Testis (tissue), 3 donors: Measurements from ENCODE around the gene EXPH5. TPM values are rescaled to one million over a fixed set of nuclear protein-coding genes. Genes with fewer than 3 reads are reported as not detected.

Experiments
- DNase-seq: peaks from one replicate; pipeline ENCODE4 v3.0.0-alpha.2; 2019
- H3K27ac ChIP-seq, 2 donors: fragments of 200-600 bp; sonication (generic); one replicate each; pipeline ENCODE4 v1.5.1; 2019
- H3K27me3 ChIP-seq: fragments of 200-600 bp; sonication (generic); one replicate; pipeline ENCODE4 v1.5.1; 2019
- H3K36me3 ChIP-seq: fragments of 200-600 bp; sonication (generic); one replicate; pipeline ENCODE4 v1.5.1; 2017; ENCODE audit warnings: low read depth; ENCODE audit errors: missing control alignments
- H3K4me1 ChIP-seq: fragments of 200-600 bp; sonication (generic); one replicate; pipeline ENCODE4 v1.5.1; 2019
- H3K4me3 ChIP-seq, 2 donors: fragments of 200-600 bp; sonication (generic); one replicate each; pipeline ENCODE4 v1.5.1; 2017 to 2019
- H3K9me3 ChIP-seq: fragments of 200-600 bp; sonication (generic); one replicate; pipeline ENCODE4 v1.5.1; 2017
- CTCF ChIP-seq, 3 experiments: fragments of 450-650 bp in 2 of 3; fragments of 200-600 bp in 1 of 3; sonication (generic) in 1 of 3; IDR thresholded peaks; one replicate each; pipeline ENCODE4 v1.5.1; 2016 to 2019; ENCODE audit warnings: antibody characterized with exemption in 3 of 3, mild to moderate bottlenecking in 2 of 3, moderate library complexity in 1 of 3
- POLR2A ChIP-seq: fragments of 450-650 bp; IDR thresholded peaks from one replicate; pipeline ENCODE4 v1.6.1; 2017; ENCODE audit warnings: antibody characterized with exemption, mild to moderate bottlenecking, moderate library complexity
- WGBS, 2 donors: methylation state at CpG; one replicate each; pipeline ENCODE4 v1.1.5; 2018; 5-methylcytosine and 5-hydroxymethylcytosine counted together
- intact Hi-C: fragments of 100-400 bp; cut with DNase I; formaldehyde crosslinking; loops from one replicate; pipeline ENCODE4 v1.15.1; 2023; ENCODE audit warnings: low total_unique reads
- polyA plus RNA-seq: library from polyadenylated mRNA; stranded (reverse); fragments of 350-450 nt; fragmentation: Illumina TruSeq; extraction: RNeasy Lipid Tissue Mini Kit (QIAGEN cat#74804); gene quantifications from one replicate; pipeline ENCODE4 v1.2.3, GENCODE V29; 2014; ENCODE audit warnings: low read depth, low replicate concordance; ENCODE audit not compliant: insufficient read depth
- total RNA-seq, 2 donors: library from RNA; depleted of rRNA; stranded (reverse); fragments of >200 nt; gene quantifications; one replicate each; pipeline ENCODE4 v1.2.3, GENCODE V29; 2016

The EXPH5 gene
- total and polyA plus RNA-seq, 3 donors from 2014 or later = 0.62 to 1.3 (median 0.71) TPM

GRCh38 chr11:108565653-108566052 is 27.9 kb downstream of the EXPH5 start:
- H3K4me1 ChIP-seq = no peaks in the 10 kb centered on the region
- H3K36me3 ChIP-seq = no peaks in the 10 kb centered on the region
- no peak for DNase-seq
- no peaks in the 10 kb centered on the region for H3K9me3 ChIP-seq
- intact Hi-C loops = no loop called here
- TF ChIP-seq CTCF (IDR thresholded peaks at IDR 0.05) (no peak), POLR2A (no peak)
- WGBS, 2 donors = 83 to 89% methylated on average over 3 of the region's 3 CpGs
- H3K27ac ChIP-seq = no peak overlapping the region
- no peak overlapping the region for H3K4me3 ChIP-seq
- H3K27me3 ChIP-seq = no peaks in the 10 kb centered on the region

GRCh38 chr11:108562746-108563581 is 30.6 kb downstream of the EXPH5 start:
- Histone ChIP-seq H3K9me3 (no peaks in the 10 kb centered on the region), H3K36me3 (no peaks in the 10 kb centered on the region), H3K27ac (no peak overlapping the region), H3K27me3 (no peaks in the 10 kb centered on the region), H3K4me1 (no peaks in the 10 kb centered on the region), H3K4me3 (no peak overlapping the region)
- intact Hi-C loops = no loop called here
- WGBS, 2 donors = 86 to 90% methylated on average over 4 to 5 of the region's 5 CpGs
- DNase-seq = no peak
- TF ChIP-seq CTCF (IDR thresholded peaks at IDR 0.05) (no peak), POLR2A (no peak)

- intact Hi-C loops = no loop called here
- Histone ChIP-seq H3K27me3 (no peaks in the 10 kb centered on the region), H3K9me3 (no peaks in the 10 kb centered on the region), H3K27ac (no peak overlapping the region), H3K36me3 (no peaks in the 10 kb centered on the region), H3K4me3 (no peak overlapping the region), H3K4me1 (no peaks in the 10 kb centered on the region)
- TF ChIP-seq POLR2A (no peak), CTCF (IDR thresholded peaks at IDR 0.05) (no peak)
- DNase-seq = no peak
- 55 to 63% methylated on average over 3 of the region's 3 CpGs for WGBS, 2 donors
Measured at GRCh38 chr11:108561535-108561991, 32.0 kb downstream of the EXPH5 start.

GRCh38 chr11:108559904-108560303 is 33.7 kb downstream of the EXPH5 start:
- intact Hi-C loops = no loop called here
- no peaks in the 10 kb centered on the region for H3K9me3 ChIP-seq
- H3K27ac ChIP-seq = no peak overlapping the region
- WGBS, 2 donors = 52 to 61% methylated on average over 2 of the region's 2 CpGs
- no peak for DNase-seq
- TF ChIP-seq POLR2A (no peak), CTCF (IDR thresholded peaks at IDR 0.05) (no peak)
- no peaks in the 10 kb centered on the region for H3K27me3 ChIP-seq
- no peak overlapping the region for H3K4me3 ChIP-seq
- no peaks in the 10 kb centered on the region for H3K36me3 ChIP-seq
- no peaks in the 10 kb centered on the region for H3K4me1 ChIP-seq

GRCh38 chr11:108559340-108559739 is 34.2 kb downstream of the EXPH5 start:
- no peaks in the 10 kb centered on the region for H3K9me3 ChIP-seq
- no peak overlapping the region for H3K27ac ChIP-seq
- intact Hi-C loops = no loop called here
- no peaks in the 10 kb centered on the region for H3K4me1 ChIP-seq
- H3K27me3 ChIP-seq = no peaks in the 10 kb centered on the region
- no peak for DNase-seq
- H3K36me3 ChIP-seq = no peaks in the 10 kb centered on the region
- WGBS, 2 donors = 31 to 36% methylated on average over 2 of the region's 2 CpGs
- TF ChIP-seq POLR2A (no peak), CTCF (IDR thresholded peaks at IDR 0.05) (no peak)
- H3K4me3 ChIP-seq = no peak overlapping the region
